Panc1 (cell line): Measurements from ENCODE around the gene ARHGAP25.

ENCODE experiments used
- CTCF ChIP-seq: fragments of 450-650 bp; IDR thresholded peaks from 2 replicates; pipeline ENCODE4 v1.5.1; 2017; ENCODE audit warnings: mild to moderate bottlenecking
- POLR2AphosphoS5 ChIP-seq: IDR thresholded peaks from 2 replicates; pipeline ENCODE4 v1.6.1; 2012; ENCODE audit warnings: mild to moderate bottlenecking, low read depth, low read length, moderate library complexity
- REST ChIP-seq, 2 experiments: IDR thresholded peaks; 2 replicates each; pipeline ENCODE4 v1.6.1; 2011 to 2012; ENCODE audit warnings: low read depth in 2 of 2, control low read depth in 1 of 2, low read length in 1 of 2, mild to moderate bottlenecking in 1 of 2, moderate library complexity in 1 of 2; ENCODE audit not compliant: insufficient read depth in 1 of 2
- SIN3A ChIP-seq: IDR thresholded peaks from 2 replicates; pipeline ENCODE4 v1.6.1; 2012; ENCODE audit warnings: low read depth, mild to moderate bottlenecking, low read length, moderate library complexity, borderline replicate concordance; ENCODE audit not compliant: insufficient read depth
- TCF7L2 ChIP-seq: IDR thresholded peaks from 2 replicates; pipeline ENCODE4 v1.6.1; 2011; ENCODE audit warnings: mild to moderate bottlenecking, low read depth, low read length, inconsistent platforms

- TF ChIP-seq CTCF (peak; percentile 80), TCF7L2 (no peak), POLR2AphosphoS5 (no peak), REST (IDR thresholded peaks at IDR 0.05; ENCODE audit: insufficient read depth in 1 of 2, low read depth in 2 of 2, low read length in 1 of 2) (no peak), SIN3A (no peak)
Measured at GRCh38 chr2:68715353-68716041, 19.1 kb upstream of the ARHGAP25 start.
